Thoracic aorta (tissue), 2 donors: ENCODE results near the gene FEM1C. TPM values are rescaled to one million over a fixed set of nuclear protein-coding genes. Genes with fewer than 3 reads are reported as not detected.

Experiments
- ATAC-seq: fragments of 150-250 bp; one replicate; pipeline ENCODE4 v1.8.0; 2017; ENCODE audit warnings: low read depth; ENCODE audit not compliant: insufficient number of reproducible peaks, low FRiP score
- DNase-seq: peaks from one replicate; pipeline ENCODE4 v3.0.0-alpha.2; 2020; ENCODE audit warnings: low spot score
- H3K27ac ChIP-seq, 2 donors: fragments of 200-600 bp; sonication (generic); 1 replicate in 1 of 2; 2 replicates in 1 of 2; pipeline ENCODE4 v1.5.1; 2016; ENCODE audit warnings: mild to moderate bottlenecking in 2 of 2, moderate library complexity in 2 of 2
- H3K27me3 ChIP-seq: fragments of 200-600 bp; sonication (generic); replicated peaks from 2 replicates; pipeline ENCODE4 v1.6.0; 2016; ENCODE audit warnings: mild to moderate bottlenecking; ENCODE audit not compliant: insufficient read depth
- H3K36me3 ChIP-seq: fragments of 200-600 bp; sonication (generic); one replicate; pipeline ENCODE4 v1.5.1; 2016
- H3K4me1 ChIP-seq, 2 donors: fragments of 200-600 bp; sonication (generic); 1 replicate in 1 of 2; 2 replicates in 1 of 2; pipeline versions ENCODE4 v1.5.1 to v1.6.0; 2016; ENCODE audit warnings: low read depth in 2 of 2, mild to moderate bottlenecking in 1 of 2; ENCODE audit not compliant: control insufficient read depth in 1 of 2
- H3K4me3 ChIP-seq: fragments of 200-600 bp; sonication (generic); 2 replicates; pipeline ENCODE4 v1.5.1; 2016; ENCODE audit warnings: mild to moderate bottlenecking
- H3K9me3 ChIP-seq: fragments of 200-600 bp; sonication (generic); 2 replicates; pipeline ENCODE4 v1.5.1; 2016
- CTCF ChIP-seq: fragments of 200-600 bp; sonication (generic); IDR thresholded peaks from one replicate; pipeline ENCODE4 v1.5.1; 2019; ENCODE audit warnings: antibody characterized with exemption
- total RNA-seq, 2 donors: library from RNA; depleted of rRNA; stranded (reverse); fragments of >200 nt; gene quantifications; one replicate each; pipeline versions ENCODE4 v1.1.0 to v1.2.3, GENCODE V29; 2016

Gene FEM1C
- total RNA-seq, 2 donors from 2014 or later, result 14.1 to 35.6 TPM

GRCh38 chr5:115584501-115584900 is 39.9 kb upstream of the FEM1C start:
- ATAC-seq, result no peak
- no peaks in the 10 kb centered on the region for H3K9me3 ChIP-seq
- no peak overlapping the region for H3K4me3 ChIP-seq
- TF ChIP-seq CTCF, result no peak
- no peak for DNase-seq
- peaks cover 0 to 4% of the 10 kb centered on the region in 2 donors for H3K4me1 ChIP-seq
- no peaks in the 10 kb centered on the region for H3K27me3 ChIP-seq
- H3K36me3 ChIP-seq, result no peaks in the 10 kb centered on the region
- no peak overlapping the region for H3K27ac ChIP-seq

GRCh38 chr5:115583474-115583873 is 38.9 kb upstream of the FEM1C start:
- H3K9me3 ChIP-seq, result no peaks in the 10 kb centered on the region
- no peak overlapping the region for H3K4me3 ChIP-seq
- no peaks in the 10 kb centered on the region for H3K36me3 ChIP-seq
- H3K27ac ChIP-seq, result no peak overlapping the region
- ATAC-seq, result no peak
- no peak for DNase-seq
- H3K27me3 ChIP-seq, result no peaks in the 10 kb centered on the region
- no peak for TF ChIP-seq CTCF
- no peaks in the 10 kb centered on the region for H3K4me1 ChIP-seq

GRCh38 chr5:115580941-115581340 is 36.4 kb upstream of the FEM1C start:
- TF ChIP-seq CTCF, result no peak
- H3K27me3 ChIP-seq, result no peaks in the 10 kb centered on the region

GRCh38 chr5:115579747-115580173 is 35.2 kb upstream of the FEM1C start:
- H3K27me3 ChIP-seq, result no peaks in the 10 kb centered on the region
- H3K4me3 ChIP-seq, result no peak overlapping the region
- no peak for ATAC-seq
- no peaks in the 10 kb centered on the region for H3K9me3 ChIP-seq
- TF ChIP-seq CTCF, result no peak
- no peaks in the 10 kb centered on the region for H3K4me1 ChIP-seq
- H3K36me3 ChIP-seq, result no peaks in the 10 kb centered on the region
- H3K27ac ChIP-seq, result no peak overlapping the region
- DNase-seq, result no peak

More at GRCh38 chr5:115580941-115581340, 36.4 kb upstream of the FEM1C start:
- Histone ChIP-seq H3K4me1 (no peaks in the 10 kb centered on the region), H3K4me3 (no peak overlapping the region), H3K9me3 (no peaks in the 10 kb centered on the region), H3K27ac (no peak overlapping the region), H3K36me3 (no peaks in the 10 kb centered on the region)
- DNase-seq (no peak), ATAC-seq (no peak)

GRCh38 chr5:115579216-115579615 is 34.6 kb upstream of the FEM1C start:
- Histone ChIP-seq H3K4me3 (no peak overlapping the region), H3K36me3 (no peaks in the 10 kb centered on the region), H3K27ac (no peak overlapping the region), H3K4me1 (no peaks in the 10 kb centered on the region), H3K9me3 (no peaks in the 10 kb centered on the region), H3K27me3 (no peaks in the 10 kb centered on the region)
- ATAC-seq (no peak), DNase-seq (no peak)
- TF ChIP-seq CTCF, result no peak
